Measurements from ENCODE around the gene ACOT11.

Gene ACOT11

DNA sequence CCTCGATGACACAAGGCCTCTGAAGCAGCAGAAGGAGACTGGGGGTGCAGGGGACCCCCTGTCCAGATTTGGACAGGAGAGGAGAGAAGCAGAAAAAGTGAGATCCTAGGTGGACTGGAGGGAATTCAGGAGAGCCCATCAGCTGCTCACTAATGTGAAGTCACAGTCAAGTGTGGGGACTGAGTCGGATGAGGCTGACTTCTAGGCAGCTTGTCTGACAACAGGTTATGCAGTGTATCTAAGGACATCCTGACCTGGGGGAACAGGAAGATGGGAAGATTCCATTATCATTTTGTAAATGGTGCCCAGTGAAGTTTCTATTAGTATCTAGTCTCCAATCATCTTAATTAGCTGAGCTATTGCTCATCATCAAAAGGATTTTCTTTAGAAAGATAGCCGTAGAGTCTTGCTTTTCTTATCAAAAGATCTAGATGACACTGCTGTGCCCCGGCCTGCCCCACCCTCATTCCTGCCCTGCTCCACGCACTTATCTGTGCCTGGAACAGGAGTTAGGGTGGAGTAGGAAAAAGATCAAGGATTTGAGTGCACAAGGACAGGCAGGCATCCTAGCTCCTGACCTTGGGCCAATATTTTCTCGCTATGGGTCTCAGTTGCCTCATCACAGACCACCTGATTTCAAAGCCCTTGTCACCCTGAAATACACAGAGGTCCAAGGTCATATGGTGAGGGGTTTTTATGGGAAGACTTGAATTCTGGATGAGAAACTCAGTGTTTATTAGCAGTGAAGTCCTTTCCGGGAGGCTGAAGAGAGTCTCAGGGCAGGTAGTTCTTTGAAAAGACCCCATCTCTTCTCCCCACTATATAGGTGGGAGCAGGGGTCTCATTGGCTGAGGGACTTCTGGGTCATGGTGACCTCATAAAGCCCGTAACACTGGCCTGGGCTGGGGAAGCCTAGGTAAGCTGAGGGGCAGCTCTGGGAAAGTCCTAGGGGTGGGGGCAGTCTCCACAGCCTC, 93.1 kb downstream of the ACOT11 start, which contains the start of gene MROH7:
Gene MROH7, plus strand, starts transcription at position 924 of the 974 bp plus-strand sequence. CDS start 11,141 bp downstream, outside the sequence.
- H3K27ac ChIP-seq (ENCODE audit: low read depth, low read length) = no peak within 1 kb of the TSS
- H3K9ac ChIP-seq (ENCODE audit: low read length) = no peak within 1 kb of the TSS
- no peaks in the 10 kb centered on the region for H3K4me1 ChIP-seq (ENCODE audit: control insufficient read depth, insufficient read depth, low read length)
- peaks cover 17% of the 10 kb centered on the region for H3K9me3 ChIP-seq (ENCODE audit: control insufficient read depth, insufficient read depth, low read depth, low read length)
- H3K4me3 ChIP-seq (ENCODE audit: low read depth, low read length) = no peak within 1 kb of the TSS
- no peaks in the 10 kb centered on the region for H3K36me3 ChIP-seq (ENCODE audit: control insufficient read depth, insufficient read depth, low read length)
- H3K27me3 ChIP-seq (ENCODE audit: control insufficient read depth, insufficient read depth, low read length) = no peaks in the 10 kb centered on the region

GRCh38 chr1:54643736-54644135, 95.7 kb downstream of the ACOT11 start:
- Histone ChIP-seq H3K27ac (ENCODE audit: low read depth, low read length) (no peak overlapping the region), H3K9ac (ENCODE audit: low read length) (no peak overlapping the region), H3K9me3 (ENCODE audit: control insufficient read depth, insufficient read depth, low read depth, low read length) (peaks cover 16% of the 10 kb centered on the region), H3K4me1 (ENCODE audit: control insufficient read depth, insufficient read depth, low read length) (no peaks in the 10 kb centered on the region), H3K4me3 (ENCODE audit: low read depth, low read length) (no peak overlapping the region), H3K36me3 (ENCODE audit: control insufficient read depth, insufficient read depth, low read length) (no peaks in the 10 kb centered on the region), H3K27me3 (ENCODE audit: control insufficient read depth, insufficient read depth, low read length) (no peaks in the 10 kb centered on the region)

DNA sequence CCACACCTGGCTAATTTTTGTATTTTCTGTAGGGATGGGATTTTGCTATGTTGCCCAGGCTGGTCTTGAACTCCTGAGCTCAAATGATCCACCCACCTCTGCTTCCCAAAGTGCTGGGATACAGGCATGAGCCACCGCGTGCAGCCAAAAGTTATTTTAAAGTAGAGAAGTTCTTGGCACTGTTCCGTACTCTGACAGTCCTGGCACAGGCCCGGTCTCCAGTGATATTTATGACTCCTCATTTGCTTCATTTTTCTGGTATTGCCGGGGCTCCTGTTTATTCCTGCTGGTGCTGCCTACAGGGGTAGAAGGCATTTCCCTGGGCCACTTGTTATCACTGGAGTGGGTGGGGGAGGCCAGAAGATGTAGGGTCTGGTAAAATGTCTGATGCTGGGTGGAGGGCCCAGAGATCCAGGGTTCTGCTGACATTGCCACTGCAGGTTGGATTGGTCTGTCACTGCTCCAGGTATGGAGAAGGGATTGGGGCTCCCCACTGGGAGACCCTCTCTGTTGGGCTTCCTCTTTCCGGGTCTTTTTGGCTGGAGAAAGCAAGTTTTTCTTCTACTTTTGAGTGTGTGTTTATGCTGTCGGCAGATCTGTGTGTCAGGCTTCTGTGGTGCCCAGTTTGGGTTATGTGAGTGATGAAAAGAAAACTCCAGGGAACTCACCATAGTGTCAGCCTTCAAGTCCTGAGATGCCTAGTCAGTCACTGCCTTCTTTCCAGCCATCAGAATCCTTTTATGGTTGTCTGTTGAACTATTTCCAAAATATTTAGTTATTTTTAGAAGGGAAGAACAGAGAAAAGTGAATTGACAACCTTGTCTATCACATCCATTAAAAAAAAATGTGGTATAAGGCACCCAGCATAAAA, 98.0 kb downstream of the ACOT11 start:
- Histone ChIP-seq H3K9me3 (ENCODE audit: control insufficient read depth, insufficient read depth, low read depth, low read length) (peaks cover 16% of the 10 kb centered on the region), H3K4me3 (ENCODE audit: low read depth, low read length) (no peak overlapping the region), H3K9ac (ENCODE audit: low read length) (no peak overlapping the region), H3K36me3 (ENCODE audit: control insufficient read depth, insufficient read depth, low read length) (no peaks in the 10 kb centered on the region), H3K27ac (ENCODE audit: low read depth, low read length) (no peak overlapping the region), H3K27me3 (ENCODE audit: control insufficient read depth, insufficient read depth, low read length) (no peaks in the 10 kb centered on the region; the same call in 1 of the 2 replicates), H3K4me1 (ENCODE audit: control insufficient read depth, insufficient read depth, low read length) (no peaks in the 10 kb centered on the region)

DNA sequence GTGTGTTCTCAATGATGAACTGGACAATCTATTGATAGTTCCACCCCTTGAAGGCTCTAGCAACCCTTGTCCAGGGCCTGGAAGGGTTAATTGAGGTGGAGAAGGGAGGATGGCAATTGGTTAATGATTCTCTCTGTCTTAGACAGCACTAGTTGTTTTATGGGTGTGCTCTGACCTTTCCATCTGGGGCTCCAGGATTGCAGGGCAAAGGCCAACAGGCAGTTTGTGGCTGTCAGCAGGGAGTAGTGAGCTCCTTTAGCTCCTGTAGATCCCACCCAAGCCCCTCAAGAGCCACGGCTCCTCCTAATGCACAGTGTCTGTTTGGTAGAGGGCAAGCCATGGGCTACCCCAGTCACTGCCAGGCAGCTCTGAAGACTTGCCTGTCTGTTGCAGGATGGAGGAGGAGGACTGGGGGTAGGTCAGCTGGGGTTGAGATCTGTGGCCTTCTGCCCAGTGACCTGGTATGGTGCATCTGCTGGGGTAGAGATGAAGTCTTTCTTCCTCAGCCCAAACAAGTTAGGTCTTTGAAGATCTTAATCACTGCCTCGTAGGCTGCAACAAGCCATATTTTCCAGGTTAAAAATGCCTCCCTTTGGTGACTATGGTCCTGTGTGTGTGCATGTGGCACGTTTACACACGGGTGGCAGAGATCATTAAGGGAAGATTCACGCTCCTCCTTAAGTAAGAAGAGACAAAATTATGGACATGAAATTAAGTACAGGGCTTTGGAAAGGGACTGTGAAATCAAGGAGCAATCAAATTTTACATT, 101.3 kb downstream of the ACOT11 start:
- no peak overlapping the region for H3K9ac ChIP-seq (ENCODE audit: low read length)
- no peaks in the 10 kb centered on the region; the same call in 1 of the 2 replicates for H3K27me3 ChIP-seq (ENCODE audit: control insufficient read depth, insufficient read depth, low read length)
- no peaks in the 10 kb centered on the region for H3K4me1 ChIP-seq (ENCODE audit: control insufficient read depth, insufficient read depth, low read length)
- H3K27ac ChIP-seq (ENCODE audit: low read depth, low read length) = no peak overlapping the region
- no peaks in the 10 kb centered on the region for H3K36me3 ChIP-seq (ENCODE audit: control insufficient read depth, insufficient read depth, low read length)
- peaks cover 5% of the 10 kb centered on the region; the same call in 1 of the 2 replicates for H3K9me3 ChIP-seq (ENCODE audit: control insufficient read depth, insufficient read depth, low read depth, low read length)
- no peak overlapping the region for H3K4me3 ChIP-seq (ENCODE audit: low read depth, low read length)

DNA sequence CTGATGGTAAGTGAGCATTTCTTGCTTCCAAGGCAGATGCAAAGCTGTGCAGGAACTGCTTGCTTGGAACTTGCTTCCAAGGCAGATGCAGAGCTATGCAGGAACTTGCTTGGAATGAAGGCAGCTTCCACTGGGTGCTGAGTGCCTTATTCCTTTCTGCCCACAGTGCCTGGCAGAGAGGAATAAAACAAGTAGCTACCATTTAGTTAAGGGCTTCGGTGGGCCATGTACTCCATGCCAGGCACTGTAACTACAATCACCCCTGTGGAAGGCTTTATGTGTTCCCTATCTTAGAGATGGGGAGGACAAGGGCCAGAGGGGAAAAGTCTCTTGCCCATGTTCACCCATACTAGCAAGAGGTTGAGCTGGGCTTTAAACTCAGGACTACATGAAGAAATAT, 101.9 kb downstream of the ACOT11 start:
- Histone ChIP-seq H3K36me3 (ENCODE audit: control insufficient read depth, insufficient read depth, low read length) (no peaks in the 10 kb centered on the region), H3K27ac (ENCODE audit: low read depth, low read length) (no peak overlapping the region), H3K27me3 (ENCODE audit: control insufficient read depth, insufficient read depth, low read length) (no peaks in the 10 kb centered on the region; the same call in 1 of the 2 replicates), H3K4me1 (ENCODE audit: control insufficient read depth, insufficient read depth, low read length) (no peaks in the 10 kb centered on the region), H3K9me3 (ENCODE audit: control insufficient read depth, insufficient read depth, low read depth, low read length) (peaks cover under 1% of the 10 kb centered on the region; the same call in 1 of the 2 replicates), H3K9ac (ENCODE audit: low read length) (no peak overlapping the region), H3K4me3 (ENCODE audit: low read depth, low read length) (no peak overlapping the region)

DNA sequence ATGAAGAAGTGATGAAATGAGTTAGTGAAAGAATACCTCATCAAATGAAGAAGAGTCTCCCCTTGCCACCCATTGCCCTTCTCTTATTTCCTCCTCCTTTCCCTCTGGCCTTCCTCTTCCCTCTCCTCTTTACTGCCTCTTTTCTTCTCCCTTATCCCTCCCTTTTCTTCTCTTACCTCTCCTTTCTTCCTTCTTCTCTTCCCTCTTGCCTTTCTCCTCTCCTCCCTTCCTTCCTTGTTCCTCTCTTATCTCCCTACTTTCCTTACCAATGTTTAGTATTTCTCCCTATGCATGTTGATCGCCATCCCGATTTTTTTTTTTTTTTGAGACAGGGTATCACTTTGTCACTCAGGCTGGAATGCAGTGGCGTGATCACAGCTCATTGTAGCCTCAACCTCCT, 102.4 kb downstream of the ACOT11 start:
- H3K4me1 ChIP-seq (ENCODE audit: control insufficient read depth, insufficient read depth, low read length) = no peaks in the 10 kb centered on the region
- H3K4me3 ChIP-seq (ENCODE audit: low read depth, low read length) = no peak overlapping the region
- no peak overlapping the region for H3K27ac ChIP-seq (ENCODE audit: low read depth, low read length)
- no peaks in the 10 kb centered on the region; the same call in 1 of the 2 replicates for H3K27me3 ChIP-seq (ENCODE audit: control insufficient read depth, insufficient read depth, low read length)
- no peak overlapping the region for H3K9ac ChIP-seq (ENCODE audit: low read length)
- H3K9me3 ChIP-seq (ENCODE audit: control insufficient read depth, insufficient read depth, low read depth, low read length) = no peaks in the 10 kb centered on the region
- no peaks in the 10 kb centered on the region for H3K36me3 ChIP-seq (ENCODE audit: control insufficient read depth, insufficient read depth, low read length)

DNA sequence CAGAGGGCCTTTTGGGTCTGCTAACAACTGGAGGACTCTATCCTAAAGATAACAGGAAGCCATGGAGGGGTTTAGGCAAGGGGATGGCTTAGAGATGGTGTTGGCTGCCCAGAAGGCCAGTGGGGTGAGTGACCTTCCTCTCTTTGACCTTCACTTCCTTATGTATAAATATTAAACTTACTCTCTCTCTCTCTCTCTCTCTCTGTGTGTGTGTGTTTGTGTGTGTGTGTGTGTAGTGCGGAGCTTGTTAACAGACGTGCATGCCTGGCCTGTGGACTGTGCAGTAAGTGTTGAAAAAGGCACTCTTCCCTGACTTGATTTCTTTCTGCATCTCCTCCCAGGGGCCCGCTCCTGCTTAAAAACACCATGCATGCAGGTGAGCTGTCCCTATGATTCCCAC, 103.6 kb downstream of the ACOT11 start:
- Histone ChIP-seq H3K27ac (ENCODE audit: low read depth, low read length) (no peak overlapping the region), H3K27me3 (ENCODE audit: control insufficient read depth, insufficient read depth, low read length) (no peaks in the 10 kb centered on the region; the same call in 1 of the 2 replicates), H3K36me3 (ENCODE audit: control insufficient read depth, insufficient read depth, low read length) (no peaks in the 10 kb centered on the region), H3K4me1 (ENCODE audit: control insufficient read depth, insufficient read depth, low read length) (no peaks in the 10 kb centered on the region), H3K4me3 (ENCODE audit: low read depth, low read length) (no peak overlapping the region), H3K9me3 (ENCODE audit: control insufficient read depth, insufficient read depth, low read depth, low read length) (no peaks in the 10 kb centered on the region), H3K9ac (ENCODE audit: low read length) (no peak overlapping the region)

DNA sequence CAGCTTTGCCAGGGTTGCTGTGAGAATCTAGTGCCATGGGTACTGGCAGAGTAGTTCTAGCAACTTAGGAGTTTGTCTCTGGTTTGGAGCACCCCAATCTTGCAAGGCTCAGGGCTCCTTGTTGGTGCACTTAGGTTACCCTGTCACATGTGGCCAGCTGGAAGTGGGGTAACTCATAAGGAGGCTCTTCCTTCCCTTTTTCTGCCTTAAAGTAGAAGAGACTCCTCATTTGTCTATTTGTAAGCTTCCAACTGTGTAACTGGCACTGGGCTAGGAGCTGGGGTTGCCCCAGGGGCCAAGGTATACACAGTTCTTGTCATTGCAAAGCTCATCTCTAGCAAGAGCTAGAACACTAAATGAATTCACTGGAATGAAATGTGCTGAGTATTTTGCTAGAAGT, 104.1 kb downstream of the ACOT11 start:
- Histone ChIP-seq H3K27ac (ENCODE audit: low read depth, low read length) (no peak overlapping the region), H3K4me3 (ENCODE audit: low read depth, low read length) (no peak overlapping the region), H3K9ac (ENCODE audit: low read length) (no peak overlapping the region), H3K27me3 (ENCODE audit: control insufficient read depth, insufficient read depth, low read length) (no peaks in the 10 kb centered on the region; the same call in 1 of the 2 replicates), H3K4me1 (ENCODE audit: control insufficient read depth, insufficient read depth, low read length) (no peaks in the 10 kb centered on the region), H3K36me3 (ENCODE audit: control insufficient read depth, insufficient read depth, low read length) (no peaks in the 10 kb centered on the region), H3K9me3 (ENCODE audit: control insufficient read depth, insufficient read depth, low read depth, low read length) (no peaks in the 10 kb centered on the region)

DNA sequence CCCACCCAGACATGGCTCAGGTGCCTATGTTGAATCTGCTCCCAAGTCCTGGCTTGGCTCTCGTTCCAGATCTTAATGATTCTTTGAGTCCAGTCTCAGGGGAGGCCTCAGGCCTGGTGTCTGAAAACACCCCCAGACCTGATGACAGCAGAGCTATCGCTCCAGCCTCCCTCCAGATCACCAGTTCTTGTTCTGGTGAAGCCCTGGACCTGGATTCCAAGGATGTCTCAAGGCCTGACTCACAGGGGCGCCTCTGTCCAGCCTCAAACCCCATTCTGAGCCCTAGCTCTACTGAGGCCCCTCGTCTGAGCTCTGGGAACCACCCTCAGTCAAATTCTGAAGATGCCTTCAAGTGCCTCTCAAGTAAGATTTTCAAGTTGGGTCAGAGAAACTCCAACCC, 105.0 kb downstream of the ACOT11 start:
- 0 out of 2 replicates have a peak, but pooled peaks cover 1% of the 10 kb centered on the region for H3K9me3 ChIP-seq (ENCODE audit: control insufficient read depth, insufficient read depth, low read depth, low read length)
- H3K27ac ChIP-seq (ENCODE audit: low read depth, low read length) = no peak overlapping the region
- H3K4me1 ChIP-seq (ENCODE audit: control insufficient read depth, insufficient read depth, low read length) = no peaks in the 10 kb centered on the region
- no peaks in the 10 kb centered on the region; the same call in 1 of the 2 replicates for H3K27me3 ChIP-seq (ENCODE audit: control insufficient read depth, insufficient read depth, low read length)
- H3K9ac ChIP-seq (ENCODE audit: low read length) = no peak overlapping the region
- H3K4me3 ChIP-seq (ENCODE audit: low read depth, low read length) = no peak overlapping the region
- no peaks in the 10 kb centered on the region for H3K36me3 ChIP-seq (ENCODE audit: control insufficient read depth, insufficient read depth, low read length)

- Histone ChIP-seq H3K4me1 (ENCODE audit: control insufficient read depth, insufficient read depth, low read length) (no peaks in the 10 kb centered on the region), H3K4me3 (ENCODE audit: low read depth, low read length) (no peak overlapping the region), H3K9me3 (ENCODE audit: control insufficient read depth, insufficient read depth, low read depth, low read length) (peaks cover 8% of the 10 kb centered on the region; the same call in 1 of the 2 replicates), H3K27me3 (ENCODE audit: control insufficient read depth, insufficient read depth, low read length) (no peaks in the 10 kb centered on the region), H3K9ac (ENCODE audit: low read length) (no peak overlapping the region), H3K36me3 (ENCODE audit: control insufficient read depth, insufficient read depth, low read length) (no peaks in the 10 kb centered on the region), H3K27ac (ENCODE audit: low read depth, low read length) (no peak overlapping the region)
Observed at GRCh38 chr1:54658164-54658913, 110.3 kb downstream of the ACOT11 start.
